Anterior cingulate cortex (tissue), 58 donors: ENCODE data around the gene YPEL5.
A peak's percentile ranks its signal among the peaks of the same experiment; 100 is the strongest.
"Not testable (repeated sequence)": the region's sequence is repeated elsewhere in the genome, so short reads cannot be mapped to it uniquely, and the experiment has no call there.

Experiments
- DNase-seq, 58 donors: peaks; one replicate each; lab custom pipeline; 2025; lab: John Stamatoyannopoulos, UW

Gene YPEL5

GRCh38 chr2:30146337-30147195, at the start of gene YPEL5:
TSS of gene YPEL5 (plus strand) at chr2:30147007. CDS start at chr2:30156652, 9,645 bp downstream.
- DNase-seq: peak; percentile 70 to 100 (median 100)

GRCh38 chr2:30098266-30099005, 48.4 kb upstream of the YPEL5 start:
- no peak for DNase-seq

DNA sequence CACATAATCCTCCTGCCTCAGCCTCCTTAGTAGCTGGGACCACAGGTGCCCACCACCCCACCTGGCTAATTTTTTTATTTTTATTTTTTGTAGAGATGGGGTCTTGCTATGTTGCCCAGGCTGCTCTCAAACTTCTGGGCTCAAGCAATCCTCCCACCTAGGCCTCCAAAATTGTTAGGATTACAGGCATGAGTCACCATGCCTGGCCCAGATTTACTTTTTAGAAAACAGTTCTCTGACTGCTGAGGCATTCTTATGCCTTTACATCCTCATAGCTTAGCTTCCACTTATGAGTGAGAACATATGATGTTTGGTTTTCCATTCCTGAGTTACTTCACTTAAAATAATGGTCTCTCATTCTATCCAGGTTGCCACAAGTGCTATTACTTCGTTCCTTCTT, 47.4 kb upstream of the YPEL5 start:
- DNase-seq: not testable (repeated sequence)

DNA sequence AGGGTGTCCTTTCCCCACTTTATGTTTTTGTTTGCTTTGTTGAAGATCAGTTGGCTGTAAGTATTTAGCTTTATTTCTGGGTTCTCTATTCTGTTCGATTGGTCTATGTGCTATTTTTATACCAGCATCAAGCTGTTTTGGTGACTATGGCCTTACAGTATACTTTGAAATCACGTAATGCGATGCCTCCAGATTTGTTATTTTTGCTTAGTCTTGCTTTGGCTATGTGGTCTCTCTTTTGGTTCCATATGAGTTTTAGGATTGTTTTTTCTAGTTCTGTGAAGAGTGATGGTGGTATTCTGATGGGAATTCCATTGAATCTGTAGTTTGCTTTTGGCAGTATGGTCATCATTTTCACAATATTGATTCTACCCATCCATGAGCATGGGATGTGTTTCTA, 46.1 kb upstream of the YPEL5 start:
- DNase-seq: not testable (repeated sequence)

DNA sequence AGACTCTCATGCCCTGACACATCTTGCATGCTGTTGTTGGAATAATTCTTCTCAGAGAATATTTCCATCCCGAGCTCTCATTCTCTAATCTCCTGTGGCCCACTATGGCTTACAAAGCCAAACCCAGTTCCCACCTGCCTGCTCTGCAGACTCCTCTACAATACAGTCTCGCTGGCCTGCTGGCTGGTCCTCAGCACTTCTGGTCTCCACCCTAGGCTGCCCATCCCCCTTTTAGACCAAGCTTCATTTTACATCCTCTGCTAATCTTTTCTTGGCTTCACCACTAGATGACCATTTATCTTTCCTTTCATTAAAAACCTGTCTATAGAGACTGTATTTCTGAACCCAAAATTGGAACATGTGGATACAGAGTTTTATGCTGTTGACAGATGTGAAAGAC, 42.5 kb upstream of the YPEL5 start:
- DNase-seq: no peak

DNA sequence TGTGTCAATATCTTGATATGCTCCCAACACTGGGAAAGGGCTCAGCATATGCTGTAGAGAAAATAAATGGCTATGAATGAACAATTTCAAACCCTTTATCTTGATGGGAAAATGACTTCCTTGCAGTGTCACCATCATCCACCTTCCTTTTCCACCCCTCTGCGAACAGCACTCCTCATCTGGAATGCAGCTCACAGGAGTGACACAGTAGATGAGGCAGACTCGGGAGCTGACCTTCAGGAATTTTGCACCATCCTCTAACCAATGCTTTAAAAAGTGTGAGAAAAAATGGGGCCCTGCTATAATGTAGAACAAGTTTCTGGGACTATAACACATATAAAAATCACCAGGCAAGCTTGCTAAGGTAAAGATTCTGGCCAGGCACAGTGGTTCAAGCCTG, 41.3 kb upstream of the YPEL5 start:
- no peak for DNase-seq

- no peak for DNase-seq
These were observed 40.3 kb upstream of the YPEL5 start for GRCh38 chr2:30106543-30106942.

- DNase-seq: no peak
These were observed 38.6 kb upstream of the YPEL5 start for GRCh38 chr2:30108192-30108591.

GRCh38 chr2:30108851-30109250, 38.0 kb upstream of the YPEL5 start:
- DNase-seq: no peak

GRCh38 chr2:30109856-30110255, 37.0 kb upstream of the YPEL5 start:
- DNase-seq: no peak

DNA sequence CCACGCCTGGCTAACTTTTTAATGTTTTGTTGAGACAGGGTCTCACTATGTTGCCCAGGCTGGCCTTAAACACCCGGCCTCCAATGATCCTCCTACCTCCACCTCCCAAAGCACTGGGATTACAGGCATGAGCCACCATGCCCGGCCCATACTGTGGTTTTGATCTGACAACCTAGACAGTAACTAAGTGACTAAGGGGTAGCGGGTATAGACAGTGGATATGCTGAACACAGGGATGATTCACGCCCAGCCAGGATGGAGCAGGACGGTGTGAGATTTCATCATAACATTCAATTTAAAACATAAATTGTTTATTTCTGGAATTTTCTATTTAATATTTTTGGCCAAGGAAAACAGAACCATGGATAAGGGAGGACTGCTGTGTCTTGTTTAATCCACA, 36.0 kb upstream of the YPEL5 start:
- DNase-seq: no peak

GRCh38 chr2:30111186-30111585, 35.6 kb upstream of the YPEL5 start:
- DNase-seq: not testable (repeated sequence)

DNA sequence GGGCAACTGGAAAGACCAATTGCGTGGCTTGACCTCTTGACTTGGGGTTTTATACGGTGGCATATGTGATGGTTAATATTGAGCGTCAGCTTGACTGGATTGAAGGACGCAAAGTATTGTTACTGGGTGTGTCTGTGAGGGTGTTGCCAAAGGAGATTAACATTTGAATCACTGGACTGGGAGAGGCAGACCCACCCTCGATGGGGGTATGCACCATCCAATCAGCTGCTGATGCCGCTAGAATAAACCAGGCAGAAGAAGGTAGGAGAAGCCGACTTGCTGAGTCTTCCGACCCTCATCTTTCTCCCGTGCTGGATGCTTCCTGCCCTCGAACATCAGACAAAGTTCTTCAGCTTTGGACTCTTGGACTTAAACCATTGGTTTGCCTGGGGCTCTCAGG, 34.2 kb upstream of the YPEL5 start:
- no peak for DNase-seq

- no peak for DNase-seq
These were observed 33.1 kb upstream of the YPEL5 start for GRCh38 chr2:30113617-30114293.

- DNase-seq: peak in 57 of 58 donors; percentile 4 to 90 (median 65)
These were observed 31.4 kb upstream of the YPEL5 start for GRCh38 chr2:30115141-30115980.

DNA sequence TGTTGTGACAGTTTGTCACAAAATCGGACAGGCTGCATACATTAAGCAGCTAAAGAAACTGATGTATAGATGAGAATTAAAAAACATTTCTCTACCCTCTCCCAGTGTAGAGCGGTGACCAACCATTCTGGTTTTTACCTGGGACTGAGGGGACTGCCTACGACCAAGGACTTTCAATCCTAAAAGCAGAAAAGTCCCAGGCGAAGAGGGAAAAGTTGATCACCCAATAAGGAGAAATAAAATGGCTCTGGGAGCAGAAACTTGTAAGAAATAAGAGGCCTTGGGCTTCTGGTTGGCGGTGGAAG, 30.9 kb upstream of the YPEL5 start:
- DNase-seq: no peak

- DNase-seq: no peak
These were observed 24.4 kb upstream of the YPEL5 start for GRCh38 chr2:30122362-30122761.

DNA sequence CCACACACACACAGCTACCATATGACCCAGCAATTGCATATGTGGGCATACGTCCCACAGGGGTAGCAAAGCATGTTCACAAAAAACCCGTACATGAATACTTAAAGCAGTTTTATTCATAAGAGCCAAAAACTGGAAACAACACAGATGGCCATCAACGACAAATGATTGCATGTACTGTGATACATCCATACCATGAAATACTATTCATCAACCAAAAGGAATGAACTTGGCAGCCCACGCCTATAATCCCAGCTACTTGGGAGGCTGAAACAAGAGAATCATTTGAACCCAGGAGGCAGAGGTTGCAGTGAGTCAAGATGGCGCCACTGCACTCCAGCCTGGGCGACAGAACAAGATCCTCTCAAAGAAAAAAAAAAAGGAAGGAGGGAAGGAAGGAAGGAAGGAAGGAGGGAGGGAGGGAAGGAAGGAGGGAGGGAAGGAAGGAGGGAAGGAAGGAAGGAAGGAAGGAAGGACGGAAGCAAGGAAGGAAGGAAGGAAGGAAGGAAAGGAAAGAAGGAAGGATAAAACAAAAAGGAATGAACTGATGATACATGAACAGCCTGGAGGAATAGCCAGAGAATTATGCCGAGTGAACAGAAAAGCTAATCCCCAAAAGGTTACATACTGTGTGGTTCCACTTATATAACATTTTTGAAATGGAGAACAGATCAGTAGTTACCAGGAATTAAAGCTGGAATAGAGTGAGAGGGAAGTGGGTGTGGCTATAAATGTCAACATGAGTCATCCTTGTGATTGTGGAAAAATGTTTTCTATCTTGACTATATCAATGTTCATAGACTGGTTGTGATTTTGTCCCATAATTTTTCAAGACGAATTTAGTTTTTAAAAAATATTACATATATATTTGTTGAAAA, 19.6 kb upstream of the YPEL5 start:
- DNase-seq: no peak

DNA sequence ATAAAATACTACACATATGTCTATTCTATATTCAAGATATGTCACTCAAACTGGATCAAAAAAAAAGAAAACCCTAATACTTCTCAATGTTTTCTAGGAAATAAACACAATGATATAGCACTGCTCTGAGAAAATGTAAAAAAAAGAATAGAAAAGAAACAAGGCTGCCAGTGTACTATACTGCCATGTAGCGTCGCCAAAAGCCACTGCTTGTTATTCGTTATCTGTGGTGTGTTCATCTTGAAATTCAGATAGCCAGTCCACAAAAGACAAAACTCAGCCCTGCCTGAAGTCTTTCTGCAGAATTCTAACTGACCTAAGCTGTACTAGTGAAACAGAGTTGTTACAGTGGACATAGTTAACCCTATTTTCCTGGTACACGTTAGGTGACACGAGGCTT, 12.2 kb upstream of the YPEL5 start:
- DNase-seq: no peak
